ENCODE measurements around the gene TNFAIP8L1. TPM values are rescaled to one million over a fixed set of nuclear protein-coding genes. Genes with fewer than 3 reads are reported as not detected.

Gene TNFAIP8L1
- total and polyA plus RNA-seq, 4 experiments from 2014 or later, result 3.7 to 17.2 (median 13.7) TPM

DNA sequence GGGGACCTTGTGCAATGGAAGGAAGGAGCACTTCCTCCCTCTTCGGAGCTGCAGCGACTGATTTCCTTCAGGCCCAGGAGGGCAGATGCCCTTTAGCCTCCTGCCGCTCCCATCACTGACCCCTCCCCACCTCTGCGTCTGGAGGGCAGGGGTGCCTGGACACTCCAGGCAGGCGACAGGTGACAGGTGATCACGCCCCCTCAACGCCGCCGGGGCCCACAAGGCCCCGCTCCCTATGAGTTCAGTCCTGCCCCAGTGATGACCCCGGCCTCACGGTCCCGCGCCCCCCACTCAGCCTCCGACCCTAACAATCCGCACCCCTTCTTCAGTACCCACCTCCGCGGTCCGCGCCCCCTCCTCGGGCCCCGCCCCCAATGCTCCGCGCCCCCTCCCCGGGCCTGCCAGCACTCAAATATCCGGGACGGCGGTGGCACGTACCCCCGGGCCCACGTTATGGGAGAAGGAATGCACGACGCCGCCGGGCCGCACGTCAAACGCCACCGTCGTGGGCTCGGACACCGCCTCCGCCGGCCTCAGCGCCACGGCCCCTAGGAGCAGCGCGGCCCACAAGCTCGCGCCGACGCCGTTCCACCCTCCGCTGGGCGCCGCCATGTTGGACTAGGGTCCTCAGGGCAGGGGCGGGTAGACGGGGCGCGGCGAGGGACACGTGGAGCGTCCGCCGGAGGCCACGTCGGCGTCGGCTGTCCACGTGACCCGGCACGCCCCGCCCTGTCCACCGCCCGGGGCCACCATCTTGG lies 30.6 kb downstream of the TNFAIP8L1 start, which contains the start of gene MYDGF:
Gene MYDGF (minus strand): TSS at position 620 of the 758 bp plus-strand sequence. CDS start 8 bp downstream, at position 612.
- CTCF ChIA-PET (ENCODE audit: partially characterized antibody), result interaction anchor here (0.6 to 2.6 kb wide), 3 partner anchors 33 to 306 kb away, joined by 3 to 10 read pairs (median 3); partner anchors contain the start of gene FEM1A
- Histone ChIP-seq H3K4me1 (ENCODE audit: insufficient read depth, low read length) (peaks cover 16% of the 10 kb centered on the region), H3K27ac (ENCODE audit: low read depth, low read length) (peak within 1 kb of the TSS; percentile 79), H3K9me3 (ENCODE audit: control insufficient read depth in 1 of 2, low read length in 2 of 2) (no peaks in the 10 kb centered on the region), H3K4me3 (ENCODE audit: low read length in 2 of 2) (peak within 1 kb of the TSS; percentile 49 to 79), H3K27me3 (ENCODE audit: insufficient read depth, low read length) (no peaks in the 10 kb centered on the region), H3K36me3 (ENCODE audit: insufficient read depth, low read length) (peaks cover 11% of the 10 kb centered on the region)
- peaks cover 7 to 23% (median 13%) of the 10 kb centered on the region in 4 donors for H3K4me1 Mint-ChIP-seq
- no peaks in the 10 kb centered on the region for H3K27me3 Mint-ChIP-seq
- H3K27ac Mint-ChIP-seq, result peak within 1 kb of the TSS; percentile 76 to 93 (median 90)
- H3K9me3 Mint-ChIP-seq, result no peaks in the 10 kb centered on the region
- H3K4me3 Mint-ChIP-seq, result peak within 1 kb of the TSS; percentile 87 to 91 (median 90)
- peaks cover 5 to 18% of the 10 kb centered on the region in 2 donors for H3K36me3 Mint-ChIP-seq
- peak; percentile 90 to 94 (median 91) for DNase-seq
- POLR2A ChIA-PET (ENCODE audit: partially characterized antibody), result interaction anchor here (0.9 to 2.4 kb wide), 4 partner anchors 27 to 122 kb away, joined by 3 to 11 read pairs (median 7); partner anchors contain the start of genes DPP9, FEM1A and TNFAIP8L1
- intact Hi-C loops (cut with micrococcal nuclease), result loop anchor here (1.0 kb wide), 3 partner anchors 31 to 121 kb away; partner anchors contain the start of genes DPP9, FEM1A and TNFAIP8L1

DNA sequence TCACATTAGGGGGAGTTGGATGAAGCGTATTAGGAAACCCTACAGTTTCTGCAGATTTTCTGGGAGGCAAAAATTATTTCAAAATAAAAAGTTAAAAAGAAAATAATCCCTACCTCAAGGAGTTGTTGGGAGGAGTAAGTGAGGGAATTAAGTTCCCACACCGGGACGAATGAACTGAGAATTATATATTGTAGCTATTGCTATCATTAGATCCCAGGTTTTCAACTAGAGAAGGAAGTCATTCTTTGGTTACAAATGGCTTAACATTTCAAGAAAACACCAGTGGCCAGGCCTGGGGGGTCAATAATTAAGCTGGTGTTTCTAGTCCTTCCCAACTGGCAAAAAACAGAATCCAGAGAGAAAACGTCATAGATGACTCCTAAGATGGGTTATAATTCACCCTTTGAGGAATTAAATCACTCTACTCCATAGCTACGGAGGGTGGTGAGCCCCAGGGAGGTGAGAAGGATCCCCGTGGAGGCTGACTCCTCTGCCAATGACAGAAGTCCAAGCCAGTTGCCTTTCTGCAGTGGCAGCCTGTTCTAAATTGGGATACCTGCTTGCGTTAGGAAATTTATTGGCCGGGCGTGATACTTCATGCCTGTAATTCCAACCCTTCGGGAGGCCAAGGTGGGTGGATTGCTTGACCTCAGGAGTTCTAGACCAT lies 32.0 kb downstream of the TNFAIP8L1 start:
- peaks cover 5 to 23% (median 13%) of the 10 kb centered on the region in 4 donors for H3K4me1 Mint-ChIP-seq
- H3K27me3 Mint-ChIP-seq, result no peaks in the 10 kb centered on the region
- H3K4me3 ChIP-seq (ENCODE audit: low read length in 2 of 2), result no peak overlapping the region
- H3K27ac Mint-ChIP-seq, result peak overlapping the region in 5 of 7 donors; percentile 57 to 82 (median 66)
- H3K9me3 ChIP-seq (ENCODE audit: control insufficient read depth in 1 of 2, low read length in 2 of 2), result no peaks in the 10 kb centered on the region
- H3K9me3 Mint-ChIP-seq, result no peaks in the 10 kb centered on the region
- no peaks in the 10 kb centered on the region for H3K27me3 ChIP-seq (ENCODE audit: insufficient read depth, low read length)
- peaks cover 5 to 15% of the 10 kb centered on the region in 2 donors for H3K36me3 Mint-ChIP-seq
- no peak for DNase-seq
- intact Hi-C loops (cut with micrococcal nuclease), result no loop called here
- H3K36me3 ChIP-seq (ENCODE audit: insufficient read depth, low read length), result peaks cover 8% of the 10 kb centered on the region
- no peak overlapping the region for H3K27ac ChIP-seq (ENCODE audit: low read depth, low read length)
- ChIA-PET POLR2A (ENCODE audit: partially characterized antibody) (interaction anchor here (2.2 to 2.4 kb wide), 2 partner anchors 31 to 53 kb away, joined by 11 read pairs; partner anchors contain the start of genes DPP9 and TNFAIP8L1), CTCF (ENCODE audit: partially characterized antibody) (no interaction called here)
- H3K4me3 Mint-ChIP-seq, result peak overlapping the region in 7 of 8 donors; percentile 12 to 62 (median 58)
- peaks cover 16% of the 10 kb centered on the region for H3K4me1 ChIP-seq (ENCODE audit: insufficient read depth, low read length)

DNA sequence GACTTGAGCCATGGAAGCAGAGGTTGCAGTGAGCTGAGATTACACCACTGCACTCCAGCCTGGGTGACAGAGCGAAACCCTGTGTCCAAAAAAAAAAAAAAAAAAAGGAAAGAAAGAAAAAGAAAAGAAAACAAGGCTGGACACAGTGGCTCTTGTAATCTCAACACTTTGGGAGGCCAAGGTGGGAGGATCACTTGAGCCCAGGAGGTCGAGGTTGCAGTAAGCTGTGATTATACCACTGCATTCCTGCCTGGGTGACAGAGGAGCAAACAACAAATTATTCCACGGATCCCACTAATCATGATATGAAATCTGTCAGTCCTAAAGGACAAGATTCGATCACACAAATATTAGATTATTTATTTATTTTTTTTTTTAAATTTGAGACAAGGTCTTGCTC lies 33.9 kb downstream of the TNFAIP8L1 start:
- no peak for DNase-seq
- H3K27me3 Mint-ChIP-seq, result no peaks in the 10 kb centered on the region
- Histone ChIP-seq H3K4me3 (ENCODE audit: low read length in 2 of 2) (no peak overlapping the region), H3K4me1 (ENCODE audit: insufficient read depth, low read length) (peaks cover 14% of the 10 kb centered on the region), H3K27ac (ENCODE audit: low read depth, low read length) (no peak overlapping the region), H3K27me3 (ENCODE audit: insufficient read depth, low read length) (no peaks in the 10 kb centered on the region), H3K36me3 (ENCODE audit: insufficient read depth, low read length) (peaks cover 6% of the 10 kb centered on the region), H3K9me3 (ENCODE audit: control insufficient read depth in 1 of 2, low read length in 2 of 2) (no peaks in the 10 kb centered on the region)
- no peaks in the 10 kb centered on the region for H3K9me3 Mint-ChIP-seq
- H3K36me3 Mint-ChIP-seq, result peaks cover 8 to 17% of the 10 kb centered on the region in 2 donors
- H3K4me1 Mint-ChIP-seq, result peaks cover 5 to 20% (median 11%) of the 10 kb centered on the region in 4 donors
- POLR2A ChIA-PET (ENCODE audit: partially characterized antibody), result interaction anchor here (0.7 kb wide), 1 partner anchor 118 kb away, joined by 3 read pairs; the partner anchor contains the start of gene FEM1A
- CTCF ChIA-PET (ENCODE audit: partially characterized antibody), result interaction anchor here (1.4 kb wide), 1 partner anchor 29 kb away, joined by 4 read pairs; no protein-coding TSS in a partner anchor
- intact Hi-C loops (cut with micrococcal nuclease), result no loop called here
- peak overlapping the region in 1 of 7 donors; percentile 76 for H3K27ac Mint-ChIP-seq
- no peak overlapping the region for H3K4me3 Mint-ChIP-seq

DNA sequence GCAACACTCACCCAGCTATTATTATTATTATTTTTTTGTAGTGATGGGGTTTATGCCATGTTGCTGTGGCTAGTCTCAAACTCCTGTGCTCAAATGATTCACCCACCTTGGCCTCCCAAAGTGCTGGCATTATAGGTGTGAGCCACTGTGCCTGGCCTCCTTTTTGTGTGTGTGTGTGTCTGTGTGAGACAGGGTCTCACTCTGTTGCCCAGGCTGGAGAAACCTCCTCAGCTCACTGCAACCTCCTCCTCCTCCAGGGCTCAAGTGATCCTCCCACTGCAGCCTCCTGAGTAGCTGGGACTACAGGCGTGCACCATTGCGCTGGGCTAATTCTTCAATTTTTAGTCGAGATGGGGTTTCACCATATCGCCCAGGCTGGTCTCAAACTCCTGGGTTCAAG lies 34.4 kb downstream of the TNFAIP8L1 start:
- peaks cover 11% of the 10 kb centered on the region for H3K4me1 ChIP-seq (ENCODE audit: insufficient read depth, low read length)
- no peaks in the 10 kb centered on the region for H3K27me3 ChIP-seq (ENCODE audit: insufficient read depth, low read length)
- CTCF ChIA-PET (ENCODE audit: partially characterized antibody), result interaction anchor here (1.4 kb wide), 1 partner anchor 30 kb away, joined by 4 read pairs; no protein-coding TSS in a partner anchor
- intact Hi-C loops (cut with micrococcal nuclease), result no loop called here
- no peaks in the 10 kb centered on the region for H3K27me3 Mint-ChIP-seq
- peaks cover 3 to 15% (median 8%) of the 10 kb centered on the region in 4 donors for H3K4me1 Mint-ChIP-seq
- no peak overlapping the region for H3K4me3 ChIP-seq (ENCODE audit: low read length in 2 of 2)
- H3K4me3 Mint-ChIP-seq, result no peak overlapping the region
- peaks cover 7% of the 10 kb centered on the region for H3K36me3 ChIP-seq (ENCODE audit: insufficient read depth, low read length)
- DNase-seq, result peak in 1 of 5 donors; percentile 30
- no peak overlapping the region for H3K27ac Mint-ChIP-seq
- POLR2A ChIA-PET (ENCODE audit: partially characterized antibody), result interaction anchor here (0.5 to 0.7 kb wide), 2 partner anchors 118 to 1335 kb away, joined by 3 read pairs; partner anchors contain the start of gene FEM1A
- no peaks in the 10 kb centered on the region for H3K9me3 Mint-ChIP-seq
- H3K9me3 ChIP-seq (ENCODE audit: control insufficient read depth in 1 of 2, low read length in 2 of 2), result no peaks in the 10 kb centered on the region
- H3K27ac ChIP-seq (ENCODE audit: low read depth, low read length), result no peak overlapping the region
- peaks cover 5 to 17% of the 10 kb centered on the region in 2 donors for H3K36me3 Mint-ChIP-seq

DNA sequence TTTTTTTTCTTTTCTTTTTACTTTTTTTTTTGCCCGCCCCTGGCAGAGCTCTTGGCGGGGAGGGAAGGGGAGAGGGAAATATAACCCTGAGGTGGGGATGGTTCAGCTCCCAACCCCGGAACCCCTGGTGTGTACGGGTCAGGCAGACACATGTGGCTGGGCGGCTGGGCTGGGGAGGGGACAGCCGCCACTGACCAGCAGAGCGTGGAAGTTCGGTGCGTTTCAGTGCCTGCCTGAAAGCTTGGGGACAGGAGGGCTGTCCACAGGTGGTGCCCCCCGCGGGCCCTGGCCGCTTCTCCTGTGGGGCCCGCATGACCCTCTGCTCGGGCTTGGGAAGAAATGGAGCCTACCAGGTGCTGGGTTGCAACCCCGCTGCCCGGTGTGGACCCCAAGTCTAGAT lies 36.0 kb downstream of the TNFAIP8L1 start:
- intact Hi-C loops (cut with micrococcal nuclease), result no loop called here
- Mint-ChIP-seq H3K36me3 (peaks cover 5 to 11% of the 10 kb centered on the region in 2 donors), H3K4me1 (peaks cover 0 to 5% (median under 1%) of the 10 kb centered on the region in 4 donors), H3K27ac (no peak overlapping the region), H3K9me3 (no peaks in the 10 kb centered on the region), H3K27me3 (no peaks in the 10 kb centered on the region), H3K4me3 (no peak overlapping the region)
- no peaks in the 10 kb centered on the region for H3K4me1 ChIP-seq (ENCODE audit: insufficient read depth, low read length)
- CTCF ChIA-PET (ENCODE audit: partially characterized antibody), result no interaction called here
- no peak overlapping the region for H3K27ac ChIP-seq (ENCODE audit: low read depth, low read length)
- peaks cover 14% of the 10 kb centered on the region for H3K36me3 ChIP-seq (ENCODE audit: insufficient read depth, low read length)
- no peak overlapping the region for H3K4me3 ChIP-seq (ENCODE audit: low read length in 2 of 2)
- H3K9me3 ChIP-seq (ENCODE audit: control insufficient read depth in 1 of 2, low read length in 2 of 2), result no peaks in the 10 kb centered on the region
- no peak for DNase-seq
- H3K27me3 ChIP-seq (ENCODE audit: insufficient read depth, low read length), result no peaks in the 10 kb centered on the region
- POLR2A ChIA-PET (ENCODE audit: partially characterized antibody), result no interaction called here

DNA sequence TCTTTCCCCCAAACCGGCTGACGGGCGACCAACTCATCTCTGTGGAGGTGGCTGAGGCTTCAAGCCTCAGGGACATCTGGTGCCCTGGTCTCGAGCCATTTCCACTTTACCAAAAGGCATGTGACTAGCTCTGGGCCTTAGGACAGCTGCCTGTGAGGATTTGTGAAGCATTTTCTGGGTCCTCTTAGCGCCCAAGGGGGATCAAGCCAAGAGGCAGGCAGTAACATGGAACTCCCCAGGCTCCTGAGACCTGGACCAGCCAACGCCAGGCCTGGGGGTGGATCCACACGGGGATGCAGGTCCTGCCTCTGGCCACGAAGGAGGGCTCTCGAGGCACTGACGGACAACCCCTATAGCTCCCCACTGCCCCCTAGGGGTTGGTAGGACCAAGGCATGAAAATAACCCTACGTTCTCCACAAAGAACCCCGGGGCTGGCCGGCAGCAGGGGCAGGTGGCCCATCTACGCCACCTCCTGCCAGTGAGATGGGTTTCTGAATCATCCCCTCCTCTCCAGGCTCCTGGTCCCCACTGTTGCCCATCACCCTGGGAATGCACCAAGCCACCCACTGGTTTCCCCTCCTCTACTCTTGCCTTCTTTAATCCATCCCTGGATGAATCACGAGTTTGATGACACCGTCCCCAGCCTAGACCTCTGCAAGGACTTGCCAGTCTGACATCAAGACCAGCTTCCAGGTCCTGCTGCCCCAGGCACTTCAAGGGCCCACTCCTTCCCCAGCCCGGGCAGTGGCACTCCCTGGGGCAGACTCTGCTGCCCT lies 37.8 kb downstream of the TNFAIP8L1 start:
- CTCF ChIA-PET (ENCODE audit: partially characterized antibody), result no interaction called here
- peak in 1 of 5 donors; percentile 16 for DNase-seq
- H3K27ac Mint-ChIP-seq, result peak overlapping the region in 2 of 7 donors; percentile 48 to 57

More for the DNA sequence above, 37.8 kb downstream of the TNFAIP8L1 start:
- peaks cover 15% of the 10 kb centered on the region for H3K36me3 ChIP-seq (ENCODE audit: insufficient read depth, low read length)
- Mint-ChIP-seq H3K4me3 (no peak overlapping the region), H3K9me3 (no peaks in the 10 kb centered on the region), H3K36me3 (peaks cover 5 to 16% of the 10 kb centered on the region in 2 donors), H3K27me3 (no peaks in the 10 kb centered on the region), H3K4me1 (no peaks in the 10 kb centered on the region)
- intact Hi-C loops (cut with micrococcal nuclease), result no loop called here
- no peak overlapping the region for H3K4me3 ChIP-seq (ENCODE audit: low read length in 2 of 2)
- no peak overlapping the region for H3K27ac ChIP-seq (ENCODE audit: low read depth, low read length)
- H3K4me1 ChIP-seq (ENCODE audit: insufficient read depth, low read length), result no peaks in the 10 kb centered on the region
- no peaks in the 10 kb centered on the region for H3K9me3 ChIP-seq (ENCODE audit: control insufficient read depth in 1 of 2, low read length in 2 of 2)
- POLR2A ChIA-PET (ENCODE audit: partially characterized antibody), result no interaction called here
- H3K27me3 ChIP-seq (ENCODE audit: insufficient read depth, low read length), result no peaks in the 10 kb centered on the region

All from CD4-positive, alpha-beta memory T cell (primary cell).